Stimulated activated CD4-positive, alpha-beta T cell treated with anti-CD3 and anti-CD28 coated beads, Interleukin-2, amount 100 ng/mL, for 24 hours (primary cell): ENCODE measurements around the gene PTPRM.

ENCODE experiments used
- DNase-seq, 2 donors: peaks; one replicate each; pipeline ENCODE4 v3.0.0-alpha.2; 2020

PTPRM gene

DNA sequence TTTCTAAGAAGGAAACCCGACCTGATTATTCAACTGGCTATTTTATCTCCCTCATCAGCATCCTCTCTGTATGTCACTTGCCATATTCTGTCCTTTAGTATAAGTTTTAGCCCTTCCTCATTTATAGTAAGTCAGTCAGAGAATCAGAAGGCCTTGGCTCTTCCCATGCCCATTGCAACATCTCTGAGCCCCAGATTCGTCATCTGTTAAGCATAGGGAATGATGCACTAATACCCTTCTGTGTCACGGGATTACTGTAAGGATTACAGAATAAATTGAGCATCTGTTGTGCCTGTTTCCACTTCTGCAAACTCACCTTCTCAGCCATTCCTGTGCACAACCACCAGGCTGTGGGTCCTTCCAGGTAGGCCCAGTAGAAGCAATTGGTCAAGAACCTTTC is 784.0 kb downstream of the PTPRM start:
- DNase-seq: no peak

DNA sequence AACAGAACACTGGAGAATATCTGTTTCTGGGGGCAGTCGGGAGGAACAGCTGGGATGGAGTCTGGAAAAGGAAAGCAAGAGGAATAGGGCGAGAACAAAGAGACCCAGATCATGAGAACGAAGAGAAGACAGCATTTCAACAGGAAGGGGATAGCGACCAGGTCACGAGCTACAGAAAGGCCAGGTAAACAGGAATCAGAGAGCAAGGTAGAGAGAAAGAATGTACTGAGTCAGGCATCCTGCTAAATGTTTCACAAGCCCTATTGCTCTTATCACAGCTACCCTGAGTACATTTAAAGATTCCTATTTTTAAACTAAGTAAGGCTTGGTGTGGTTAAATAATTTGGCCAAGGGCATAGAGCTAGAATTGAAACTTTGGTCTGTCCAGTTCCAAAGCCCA is 787.2 kb downstream of the PTPRM start:
- no peak for DNase-seq

DNA sequence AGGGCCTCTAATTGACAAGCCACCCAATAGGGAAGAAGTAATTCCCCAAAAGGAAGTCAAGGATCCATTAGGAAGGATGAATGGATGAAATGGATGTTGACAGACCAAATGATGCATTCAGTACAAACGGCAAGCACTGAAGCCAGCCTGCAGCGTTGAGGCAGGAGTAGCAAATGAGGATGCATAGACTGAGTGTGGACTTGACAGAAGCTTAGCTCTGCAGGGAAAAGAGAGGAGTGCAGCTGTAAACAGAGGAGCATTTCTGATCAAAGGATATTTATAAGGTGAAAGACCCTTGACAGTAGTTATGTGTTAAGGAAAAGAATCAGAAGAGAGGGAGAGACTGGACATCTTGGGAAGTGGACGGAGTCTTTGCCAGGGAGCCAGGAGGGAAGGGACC is 788.9 kb downstream of the PTPRM start:
- DNase-seq: no peak

DNA sequence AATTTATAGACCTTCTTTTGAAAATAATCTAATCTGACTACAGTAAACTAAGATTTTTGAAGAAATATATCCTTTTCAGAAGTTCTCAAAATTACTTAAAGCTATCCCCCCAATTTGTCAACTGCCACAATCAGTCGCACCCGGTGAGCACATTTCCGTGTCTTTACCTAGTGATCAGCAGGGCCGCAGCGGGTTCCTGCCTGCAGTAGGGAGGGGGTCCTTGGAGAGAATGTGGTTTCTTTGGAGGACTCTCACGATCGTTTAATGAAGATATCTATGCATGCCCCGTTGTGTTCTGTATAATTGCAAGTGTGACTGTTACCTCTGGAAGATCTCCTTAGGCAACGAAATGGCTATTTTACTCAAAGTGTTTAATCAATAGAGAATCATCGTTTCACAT is 790.2 kb downstream of the PTPRM start:
- DNase-seq: no peak

DNA sequence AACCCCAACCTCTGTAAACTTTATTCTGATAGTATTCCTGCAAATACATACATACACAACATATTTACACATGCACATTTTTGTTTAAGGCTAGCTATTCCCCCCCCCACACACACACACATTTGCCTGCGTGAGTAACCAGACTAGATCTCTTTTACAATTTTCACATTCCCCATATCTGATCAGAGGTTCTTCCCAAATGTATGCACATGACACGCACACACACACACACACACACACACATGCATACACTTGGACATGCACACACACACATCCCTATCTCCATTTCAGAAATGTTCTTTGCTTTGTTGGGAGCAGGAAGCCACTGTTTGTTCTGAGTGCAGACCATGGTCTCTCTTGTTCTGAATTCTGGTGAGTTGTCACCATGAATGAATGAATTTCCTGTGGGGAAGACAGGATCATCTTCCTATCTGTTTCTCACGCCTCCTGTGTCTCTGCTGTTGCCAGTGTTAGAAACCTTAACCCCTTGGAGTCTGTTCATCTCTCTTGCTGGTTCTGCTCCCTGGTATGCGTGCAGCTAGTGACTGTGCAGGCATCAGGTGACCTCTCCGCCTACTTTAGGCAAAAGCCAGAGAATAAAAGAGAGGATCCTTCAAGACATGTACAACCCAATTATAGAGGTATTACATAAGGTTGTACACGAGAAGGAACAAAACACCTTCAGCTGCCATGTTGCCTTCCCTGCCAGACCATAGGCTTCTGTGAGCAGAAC is 791.1 kb downstream of the PTPRM start:
- no peak for DNase-seq

DNA sequence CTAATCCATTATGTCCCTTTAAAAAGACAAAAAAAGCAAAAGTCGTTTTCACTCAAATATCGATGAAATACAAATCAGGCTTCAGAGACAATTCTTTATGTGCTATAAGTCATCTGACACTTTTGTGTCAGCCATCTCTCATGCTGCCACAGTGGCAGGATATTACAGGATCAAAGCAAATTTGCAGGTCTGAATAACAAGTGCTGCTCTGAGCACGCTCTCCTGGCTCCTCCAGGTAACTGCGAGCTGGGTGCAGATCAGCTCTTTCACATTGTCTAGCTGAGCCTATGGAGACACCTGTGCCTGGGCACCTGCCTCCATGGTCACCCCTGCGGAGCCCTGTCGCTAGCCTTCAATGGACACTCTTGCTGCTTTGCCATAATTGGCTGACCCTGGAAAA is 792.0 kb downstream of the PTPRM start:
- no peak for DNase-seq

DNA sequence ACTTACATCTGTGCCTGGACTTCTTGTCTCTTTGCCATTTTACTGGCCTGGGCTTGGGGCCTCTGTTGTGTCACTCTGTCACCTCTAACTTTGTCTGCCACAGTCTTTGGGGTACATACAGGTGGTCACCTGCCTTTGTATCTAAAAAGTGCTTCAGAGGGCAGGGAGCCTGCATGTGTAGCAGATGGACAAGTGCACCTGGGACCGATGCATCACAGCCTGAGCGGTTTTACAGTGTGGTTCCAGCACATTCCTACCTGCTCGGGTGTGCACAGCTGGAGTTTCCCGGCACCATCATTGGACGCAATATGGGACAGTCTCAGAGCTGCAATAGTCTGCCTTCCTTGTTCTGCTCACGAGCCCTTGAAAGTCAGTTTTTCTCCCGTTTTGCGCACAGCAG is 792.4 kb downstream of the PTPRM start:
- DNase-seq: no peak

DNA sequence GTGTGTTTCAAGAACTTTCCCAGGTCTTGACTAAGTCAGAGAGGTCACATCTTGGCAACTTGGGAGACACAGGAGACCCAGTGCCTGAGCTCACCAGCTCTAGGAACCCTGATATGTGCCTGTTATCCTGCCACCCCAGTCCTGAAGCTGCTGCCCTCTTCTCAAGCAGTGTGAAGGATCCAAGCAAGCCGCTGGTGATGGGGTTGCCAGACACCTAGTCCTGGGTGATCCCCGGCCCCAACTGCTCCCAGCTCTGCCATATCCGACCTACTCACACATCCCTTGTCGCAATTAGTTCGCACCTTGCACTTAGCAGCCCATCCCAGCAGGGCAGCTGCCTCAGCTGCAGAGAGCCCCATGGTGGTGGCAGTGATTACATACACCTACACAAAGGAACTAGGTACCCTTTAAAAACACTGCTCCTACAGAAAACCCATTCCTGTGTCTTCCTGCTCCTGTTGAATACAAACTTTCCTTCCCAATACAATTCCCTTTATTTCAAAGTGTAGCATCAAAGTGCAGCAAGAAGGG is 794.9 kb downstream of the PTPRM start:
- no peak for DNase-seq

DNA sequence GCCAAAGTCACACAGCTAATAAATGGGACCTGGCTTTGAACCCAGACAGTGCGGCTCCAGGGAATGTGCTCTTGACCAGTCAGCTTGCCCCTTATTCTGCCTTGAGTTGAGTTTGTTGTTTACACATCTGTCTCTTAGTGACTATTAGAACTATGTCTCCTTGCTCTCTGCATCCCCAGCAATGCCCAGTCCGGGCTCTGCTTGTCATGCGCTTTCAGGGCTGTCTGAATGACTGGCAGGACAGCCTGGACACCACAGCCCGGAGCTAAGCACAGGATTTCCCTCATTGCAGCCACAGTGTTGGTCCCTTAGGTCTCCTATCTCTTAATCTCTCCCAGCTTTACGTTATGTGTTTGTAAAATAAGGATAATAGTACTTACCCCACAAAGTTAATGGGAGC is 795.7 kb downstream of the PTPRM start:
- DNase-seq: no peak

DNA sequence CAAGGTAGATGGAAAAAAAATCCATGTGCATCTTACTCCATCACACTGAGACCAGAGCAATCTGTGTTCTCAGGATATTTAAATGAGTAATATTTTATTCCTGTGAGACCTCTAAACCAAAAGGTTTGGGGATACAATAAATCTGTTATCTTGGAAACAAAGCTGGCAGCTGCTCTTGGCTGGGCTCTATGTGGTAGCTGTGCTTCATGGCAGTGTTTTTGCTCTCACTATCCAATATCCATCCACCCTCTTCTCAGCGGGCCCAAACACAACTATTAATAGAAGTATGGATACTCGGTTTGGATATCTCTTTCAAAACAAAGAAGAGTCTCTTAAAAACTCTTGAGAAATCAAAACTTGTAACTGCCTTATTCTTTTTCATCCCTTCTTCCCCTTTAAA is 797.3 kb downstream of the PTPRM start:
- no peak for DNase-seq

DNA sequence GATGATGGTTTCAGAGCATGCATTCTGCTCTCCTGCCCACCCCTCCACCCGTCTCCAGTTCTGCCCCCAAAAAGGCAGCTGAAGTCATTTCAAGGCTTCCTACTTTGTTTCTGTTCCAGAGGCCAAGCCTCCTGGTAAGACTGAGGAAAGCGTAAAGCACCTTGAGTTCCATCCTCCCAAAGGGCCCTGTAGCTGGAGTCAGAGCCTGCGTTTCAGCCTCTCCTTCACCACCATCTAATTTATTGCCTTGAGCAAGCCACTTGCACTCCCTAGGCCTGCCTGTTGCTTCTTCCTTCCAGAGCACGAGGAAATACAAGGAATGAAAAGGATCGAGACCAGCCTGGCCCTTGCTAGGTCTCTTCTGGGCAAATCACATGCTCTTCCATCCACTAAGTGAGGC is 797.9 kb downstream of the PTPRM start:
- DNase-seq: no peak

DNA sequence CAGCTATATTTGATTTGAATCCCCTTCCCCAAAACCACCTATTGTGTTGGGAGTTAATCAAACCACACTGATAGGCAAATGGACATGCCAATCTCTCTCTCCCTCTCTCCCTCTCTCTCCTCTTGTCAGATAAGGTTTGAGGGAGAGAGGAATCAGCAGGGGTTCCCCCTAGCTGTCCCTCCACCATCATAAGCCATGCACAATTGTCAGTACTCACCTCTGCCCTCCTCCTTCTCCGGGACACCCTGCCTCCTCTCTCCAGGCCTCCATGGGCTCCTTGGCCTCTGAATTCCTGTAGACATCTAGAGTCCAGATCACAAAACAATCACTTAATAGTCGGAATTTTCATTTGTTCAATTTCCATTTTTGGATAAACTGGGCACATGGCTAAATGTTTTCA is 798.4 kb downstream of the PTPRM start:
- no peak for DNase-seq

DNA sequence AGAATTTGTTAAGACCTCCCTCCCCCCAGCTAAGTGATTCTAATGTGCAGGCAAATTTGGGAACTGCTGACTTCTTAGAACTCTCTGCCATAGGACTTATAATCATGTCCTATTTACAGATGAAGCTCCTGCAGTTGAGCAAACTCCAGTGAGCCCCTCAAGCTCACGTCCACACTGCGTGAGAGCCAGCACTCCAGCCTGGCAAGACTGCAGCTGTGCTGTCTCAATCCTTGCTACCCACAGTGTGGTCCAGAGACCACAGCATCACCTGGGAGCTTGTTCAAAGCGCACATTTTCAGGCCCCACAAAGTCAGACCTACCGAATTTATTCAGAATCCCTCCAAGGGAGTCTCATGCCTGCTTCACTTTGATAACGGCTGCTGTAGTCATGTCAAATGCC is 799.0 kb downstream of the PTPRM start:
- no peak for DNase-seq

DNA sequence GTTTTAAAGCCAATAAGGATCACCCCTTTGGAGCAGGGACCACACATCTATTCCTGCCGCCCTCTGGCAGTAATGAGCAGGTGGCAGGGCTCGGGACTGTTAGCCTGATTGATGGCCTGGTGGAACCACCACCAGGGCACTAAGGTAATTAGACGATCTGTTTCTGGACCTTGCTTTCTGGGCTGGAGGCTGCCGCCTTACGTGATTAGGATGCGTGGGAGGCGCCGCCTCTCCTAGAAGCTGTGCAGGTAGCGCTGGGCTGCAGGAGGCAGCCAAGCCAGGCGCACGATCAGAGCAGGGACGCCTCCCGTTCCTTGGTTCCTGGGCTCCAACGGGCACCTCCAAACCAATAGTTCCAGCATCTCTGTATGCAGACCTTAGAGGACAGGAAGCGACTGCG is 799.5 kb downstream of the PTPRM start:
- no peak for DNase-seq

DNA sequence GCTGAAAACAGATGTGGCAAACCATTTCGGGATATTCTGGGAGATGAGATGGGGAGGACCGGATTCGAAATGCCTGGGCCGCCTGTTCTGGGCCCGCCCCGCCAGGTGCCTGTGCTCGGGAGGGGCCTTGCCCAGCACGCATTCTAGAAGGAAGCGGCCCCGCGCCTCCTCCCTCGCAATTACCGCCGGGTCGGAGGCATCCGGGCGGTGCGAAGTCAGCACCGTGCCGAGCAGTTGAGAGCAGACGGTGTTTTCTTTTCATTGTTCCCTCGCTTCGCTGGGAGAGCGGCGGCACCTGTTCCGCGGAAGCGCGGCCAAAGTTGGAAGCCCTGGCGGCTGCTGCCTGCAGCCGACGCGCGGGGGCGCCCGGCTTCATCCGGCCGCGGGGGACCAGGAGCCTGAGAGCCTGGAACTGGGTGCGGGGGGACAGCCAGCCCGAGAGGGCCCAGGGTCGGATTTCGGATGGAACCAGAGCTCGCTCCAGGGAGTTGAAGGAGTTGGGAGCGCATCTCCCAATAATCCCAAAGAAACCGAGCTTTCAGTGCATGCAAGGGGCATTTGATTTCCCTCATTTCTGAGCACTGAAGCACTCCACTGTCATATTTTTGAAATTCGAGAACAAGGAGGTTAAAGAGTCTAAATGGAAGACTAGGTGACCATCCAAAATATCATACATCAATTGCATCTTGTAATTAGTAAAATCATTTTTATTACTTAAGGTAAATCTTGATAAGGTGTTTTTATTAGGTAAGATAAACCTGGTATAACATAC is 800.3 kb downstream of the PTPRM start:
- DNase-seq: peak in 1 of 2 donors; percentile 31

DNA sequence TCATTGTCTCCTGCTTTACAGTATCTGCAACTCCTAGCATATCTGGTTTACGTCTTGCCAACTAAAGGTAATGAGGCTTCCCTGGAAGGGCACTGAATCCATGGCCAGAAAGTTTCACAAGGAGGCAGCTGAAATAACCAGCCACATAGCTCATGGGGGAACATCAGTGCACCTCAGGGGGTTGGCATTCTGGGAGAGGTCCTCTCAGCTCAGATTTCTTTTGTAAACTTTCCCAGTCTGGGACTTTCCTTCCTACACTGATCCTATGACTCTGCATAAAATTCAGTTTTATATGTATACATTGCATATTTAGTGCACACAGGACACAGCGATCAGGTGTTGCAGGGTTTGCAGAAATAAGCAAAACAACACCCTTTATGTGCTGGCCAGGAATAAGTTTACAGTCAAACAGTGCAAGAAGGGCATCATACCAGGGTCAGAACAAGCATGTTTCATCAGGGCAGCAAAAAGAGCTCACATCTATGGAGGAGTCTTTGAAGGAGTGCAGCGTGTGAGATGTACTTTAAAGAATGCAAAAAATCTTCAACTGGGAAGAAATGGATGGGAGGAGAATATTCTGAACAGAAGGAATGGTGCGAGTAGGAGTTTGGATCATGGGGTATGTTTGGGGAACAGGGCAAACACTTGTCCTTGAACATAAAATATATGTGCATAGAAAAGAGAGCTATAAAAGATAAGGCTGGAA is 801.5 kb downstream of the PTPRM start:
- no peak for DNase-seq

DNA sequence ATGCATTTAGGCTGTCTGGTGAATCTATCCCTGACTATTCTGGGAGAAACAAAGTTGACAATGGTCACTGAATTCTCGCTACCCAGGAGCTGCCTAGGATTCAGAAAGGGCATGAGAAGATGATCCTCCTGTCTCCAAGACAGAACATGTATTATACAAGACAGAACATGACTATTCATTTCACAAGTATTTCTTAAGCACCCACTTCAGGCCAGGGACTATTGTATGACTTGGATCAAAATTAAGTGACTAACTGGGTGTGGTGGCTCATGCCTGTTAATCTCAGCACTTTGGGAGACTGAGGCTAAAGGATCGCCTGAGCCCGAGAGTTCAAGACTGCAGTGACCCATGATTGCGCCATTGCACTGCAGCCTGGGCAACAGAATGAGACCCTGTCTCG is 806.4 kb downstream of the PTPRM start:
- DNase-seq: no peak

DNA sequence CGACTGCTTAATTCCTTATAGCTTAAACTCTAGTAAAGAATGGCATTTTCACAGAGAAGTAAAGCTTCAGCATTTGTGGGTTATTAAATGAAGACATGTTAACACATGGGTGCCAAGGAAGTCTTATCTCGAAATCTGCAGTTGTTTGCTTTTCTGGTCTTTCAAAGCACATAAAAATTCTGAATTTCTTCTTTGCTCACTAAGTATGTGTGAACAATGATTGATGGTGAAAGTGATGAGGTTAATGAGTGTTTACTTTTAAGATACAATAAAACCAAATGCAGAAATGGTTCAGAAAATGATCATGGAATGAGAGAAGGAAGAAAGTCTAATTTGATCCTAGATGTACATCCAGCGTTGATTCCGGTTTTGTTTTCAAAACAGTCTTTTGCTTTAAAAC is 807.6 kb downstream of the PTPRM start:
- DNase-seq: no peak

DNA sequence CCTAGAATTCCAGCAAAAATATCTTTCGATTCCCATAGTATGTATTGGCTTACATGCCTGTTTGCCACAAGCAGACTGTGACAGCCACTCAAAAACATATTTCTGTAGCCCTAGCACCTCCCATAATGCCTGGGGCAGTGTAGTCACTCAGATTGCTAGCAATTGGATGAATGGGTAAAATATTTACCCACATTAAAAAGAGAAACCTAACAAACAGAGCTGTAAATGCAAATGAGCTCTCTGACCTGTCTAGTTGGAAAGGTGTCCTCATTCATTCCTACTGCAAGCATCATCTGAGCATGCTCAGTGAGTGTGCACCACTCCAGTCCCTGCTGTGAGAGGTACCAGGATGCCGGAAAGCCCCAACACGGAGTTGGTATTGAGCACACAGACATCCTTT is 808.1 kb downstream of the PTPRM start:
- DNase-seq: no peak

DNA sequence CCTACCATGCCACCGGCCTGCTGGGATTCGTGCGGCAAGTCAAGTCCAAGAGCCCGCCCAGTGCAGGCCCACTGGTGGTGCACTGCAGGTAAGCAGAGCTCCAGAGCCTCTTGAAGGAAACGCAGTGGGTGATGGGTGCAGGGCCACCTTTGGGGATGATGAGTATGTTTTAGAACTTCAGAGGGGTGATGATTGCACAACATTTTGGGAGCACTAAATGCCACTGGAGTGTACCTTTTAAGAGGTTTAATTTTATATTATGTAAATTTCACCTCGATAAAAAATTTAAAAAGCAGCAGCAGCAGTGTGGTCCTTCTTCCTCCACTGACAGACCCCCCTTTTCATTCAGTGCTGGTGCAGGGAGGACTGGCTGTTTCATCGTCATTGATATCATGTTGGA is 809.0 kb downstream of the PTPRM start:
- no peak for DNase-seq

DNA sequence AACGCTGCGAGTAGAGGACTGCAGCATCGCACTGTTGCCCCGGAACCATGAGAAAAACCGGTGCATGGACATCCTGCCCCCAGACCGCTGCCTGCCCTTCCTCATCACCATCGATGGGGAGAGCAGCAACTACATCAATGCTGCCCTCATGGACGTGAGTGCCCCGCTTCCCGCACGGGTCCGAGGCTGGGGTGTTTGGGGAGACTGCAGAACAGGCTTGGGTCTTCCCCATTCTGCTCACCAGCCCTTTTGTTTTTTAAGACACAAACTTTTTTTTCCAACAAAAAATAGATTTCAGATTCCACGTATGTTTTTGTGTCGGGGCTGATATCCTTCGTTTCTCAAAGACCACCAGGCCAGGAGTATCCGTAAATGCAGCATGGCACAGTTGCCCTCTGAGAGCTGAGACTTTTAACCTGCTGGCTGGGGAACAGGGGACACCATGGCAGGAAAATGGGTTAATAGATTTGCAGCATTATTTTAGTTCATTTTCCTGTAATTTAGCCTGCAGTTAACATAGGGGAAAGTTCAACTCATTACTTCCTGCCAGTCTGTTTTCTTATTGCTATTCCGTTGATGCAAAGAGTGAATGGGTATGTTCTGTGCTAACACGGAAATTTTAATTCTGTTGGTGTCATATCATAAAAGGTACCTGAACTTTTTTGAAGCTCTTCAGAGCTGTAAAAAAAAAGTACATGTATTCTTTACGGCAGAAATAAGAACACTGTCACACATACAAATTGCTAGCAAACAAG is 812.2 kb downstream of the PTPRM start:
- no peak for DNase-seq

DNA sequence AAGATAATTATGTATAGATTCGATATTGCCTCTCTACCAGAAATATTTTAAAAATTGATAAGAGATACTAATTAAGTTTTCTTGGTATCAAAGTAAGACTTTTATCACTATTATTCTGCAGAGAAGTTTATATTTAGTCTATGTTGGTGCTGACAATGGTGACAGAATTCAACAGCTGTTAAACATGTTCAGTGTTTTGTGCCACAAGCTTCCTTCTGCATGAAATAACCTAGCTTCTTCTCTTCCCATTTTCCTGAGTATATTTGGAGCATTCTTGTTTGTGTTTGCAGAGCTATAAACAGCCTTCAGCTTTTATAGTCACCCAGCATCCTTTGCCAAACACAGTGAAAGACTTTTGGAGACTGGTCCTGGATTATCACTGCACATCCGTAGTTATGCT is 812.9 kb downstream of the PTPRM start:
- no peak for DNase-seq

DNA sequence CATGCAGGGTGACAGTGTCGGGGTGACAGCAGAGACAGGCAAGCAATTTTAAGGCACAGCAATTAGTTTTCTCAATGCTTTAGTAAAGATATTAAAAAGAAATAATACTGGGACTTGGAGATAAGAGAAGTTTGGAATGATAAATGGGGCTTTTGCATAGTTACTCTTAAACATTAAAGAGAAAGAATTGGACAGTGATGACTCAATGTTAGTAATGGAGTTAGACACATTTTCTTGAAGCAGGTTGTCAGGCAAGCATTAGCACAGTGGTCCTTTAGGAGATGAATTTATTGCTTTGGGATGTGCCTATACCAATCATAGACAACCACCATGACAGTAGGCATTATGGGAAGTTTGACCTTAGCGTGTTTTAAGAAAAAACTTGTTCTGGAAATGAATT is 813.8 kb downstream of the PTPRM start:
- DNase-seq: no peak
